NCI-H1092 (cell line): ENCODE data around the gene TFF3.

ENCODE experiments used
- DNase-seq: peaks from one replicate; lab custom pipeline; 2025; lab: John Stamatoyannopoulos, UW

Gene TFF3

DNA sequence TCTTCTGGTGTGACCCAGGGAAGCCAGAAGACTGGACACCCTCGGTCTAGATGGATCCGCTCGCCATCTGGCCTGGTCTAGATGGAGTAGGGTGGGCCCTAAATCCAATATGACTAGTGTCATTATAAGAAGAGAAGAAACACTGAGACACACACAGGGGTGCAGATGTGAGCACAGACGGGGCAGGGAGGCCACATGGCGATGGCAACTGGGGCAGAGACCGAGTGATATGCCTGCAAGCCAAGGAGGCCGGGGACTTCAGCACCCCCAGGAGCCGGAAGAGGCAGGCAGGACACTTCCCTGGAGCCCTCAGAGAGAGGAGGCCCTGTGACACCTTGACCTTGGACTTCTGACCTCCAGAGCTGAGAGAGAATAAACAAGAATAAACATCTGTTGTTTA lies 5.6 kb upstream of the TFF3 start:
- no peak for DNase-seq

GRCh38 chr21:42319851-42320572 lies 4.8 kb upstream of the TFF3 start:
- DNase-seq = no peak

DNA sequence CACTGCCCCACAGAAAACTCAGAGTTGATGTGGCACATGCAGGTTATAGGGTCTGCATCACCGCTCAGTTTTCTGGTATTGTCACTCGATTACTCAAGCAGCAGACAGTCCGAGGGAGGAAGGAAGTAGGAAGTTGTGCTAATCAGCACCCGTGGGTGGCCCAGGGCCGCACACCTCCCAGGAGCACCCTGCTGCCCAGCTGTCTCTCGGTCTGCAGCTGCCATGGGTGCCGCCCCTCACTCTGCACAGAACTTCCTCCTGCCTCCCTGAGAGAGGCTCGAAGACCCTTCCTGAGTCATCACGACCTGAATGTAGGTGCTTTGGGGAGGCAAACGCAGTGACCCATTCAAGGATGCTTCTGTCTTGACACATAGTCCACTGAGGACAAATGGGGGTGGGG lies 4.2 kb upstream of the TFF3 start:
- no peak for DNase-seq

- DNase-seq = peak; percentile 71
Measured at GRCh38 chr21:42317826-42318746, 2.9 kb upstream of the TFF3 start.

GRCh38 chr21:42317341-42317741 lies 2.1 kb upstream of the TFF3 start:
- DNase-seq = peak; percentile 56

DNA sequence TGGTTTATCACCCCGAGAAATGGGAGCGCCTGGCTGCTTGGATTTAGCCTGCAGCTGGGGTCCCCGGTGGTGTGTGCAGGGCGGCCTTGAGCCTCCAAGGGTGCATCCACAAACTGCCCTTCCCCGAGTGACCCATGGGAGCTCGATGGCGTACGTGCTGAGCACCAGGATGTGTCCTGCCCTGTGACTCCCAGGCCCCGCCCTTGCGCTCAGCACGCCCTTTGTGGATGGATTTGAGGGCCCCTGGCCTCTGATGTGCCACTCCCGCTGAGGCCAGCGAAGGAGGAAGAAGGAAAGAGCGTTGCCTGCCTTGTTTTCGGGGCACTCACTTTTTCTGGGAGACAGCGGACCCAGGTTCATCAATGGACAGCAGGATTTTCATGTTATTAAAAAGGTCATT lies 1.7 kb upstream of the TFF3 start:
- DNase-seq = no peak

DNA sequence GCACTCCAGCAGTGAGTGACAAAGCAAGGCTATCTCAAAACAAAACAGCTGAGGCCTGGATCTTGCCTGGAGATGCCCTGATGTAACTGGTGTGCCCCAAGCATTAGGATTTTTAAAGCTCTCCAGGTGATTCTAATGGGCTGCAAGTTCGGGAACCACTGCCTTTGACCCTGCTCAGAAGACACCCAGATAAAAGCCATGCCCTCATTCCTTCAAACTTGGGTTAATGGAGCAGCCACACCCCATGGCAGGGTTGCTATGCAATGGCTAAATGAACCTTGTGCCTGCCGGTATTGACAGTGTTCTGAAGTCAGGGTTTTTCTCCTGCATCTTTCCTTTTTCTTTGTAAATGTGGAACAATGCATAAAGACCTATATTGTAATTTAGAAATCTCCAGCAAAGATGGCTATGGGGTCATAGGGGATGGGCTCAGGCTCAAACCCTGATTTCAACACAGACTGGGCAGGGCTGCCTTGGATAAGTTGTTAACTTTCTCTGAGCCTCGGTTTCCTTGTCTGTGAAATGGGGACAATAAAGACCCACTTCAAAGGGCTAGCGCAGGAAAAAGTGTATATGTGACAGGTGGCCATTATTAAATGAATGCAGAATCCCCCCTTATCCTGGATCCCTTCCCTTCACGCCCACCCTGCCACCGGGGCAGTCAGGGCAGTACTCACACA lies 453 bp downstream of the TFF3 start:
- DNase-seq = no peak

GRCh38 chr21:42313501-42313969 lies 1.7 kb downstream of the TFF3 start:
- peak; percentile 68 for DNase-seq

DNA sequence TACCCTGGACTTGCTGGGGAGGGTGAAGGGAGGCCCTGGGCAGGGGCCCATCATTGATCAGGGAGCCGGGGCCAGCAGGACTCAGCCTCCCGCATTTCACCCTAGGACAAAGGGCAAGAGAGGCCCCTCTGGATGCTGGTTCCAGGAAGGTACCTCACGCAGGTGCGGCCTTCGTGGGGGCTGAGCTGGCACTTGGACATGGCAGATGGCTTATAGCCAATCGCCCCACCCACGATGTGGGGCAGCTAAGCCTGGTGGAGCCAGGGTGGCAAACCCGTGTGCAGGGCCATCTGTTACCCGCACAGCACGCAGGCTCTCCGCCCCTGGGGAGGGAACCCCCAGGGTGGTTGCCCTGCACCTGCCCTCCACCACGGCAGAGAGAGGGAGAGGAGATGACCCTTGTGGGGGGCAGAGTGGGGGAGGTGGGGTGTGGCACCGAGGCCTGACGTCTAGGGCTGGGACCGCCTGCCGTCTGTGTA lies 2.5 kb downstream of the TFF3 start:
- peak; percentile 24 for DNase-seq

- DNase-seq = no peak
Measured at GRCh38 chr21:42311816-42312625, 3.2 kb downstream of the TFF3 start.

DNA sequence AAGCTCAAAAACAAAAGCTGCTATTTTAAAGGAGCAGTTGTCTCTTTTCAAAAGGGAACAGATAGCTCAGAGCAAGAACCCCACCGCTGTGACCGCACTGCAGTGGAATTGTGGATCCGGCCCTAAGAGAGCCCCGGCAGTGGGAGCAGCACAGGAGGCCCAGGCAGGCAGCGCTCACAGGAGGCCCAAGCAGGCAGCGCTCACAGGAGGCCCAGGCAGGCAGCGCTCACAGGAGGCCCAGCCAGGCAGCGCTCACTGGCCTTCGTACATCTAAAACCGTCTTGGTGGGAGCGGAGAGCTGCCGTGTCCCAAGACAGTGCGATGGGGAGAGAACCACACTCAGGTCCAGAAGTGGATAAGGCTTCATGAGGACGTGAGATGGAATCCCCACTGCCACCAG lies 4.0 kb downstream of the TFF3 start:
- DNase-seq = no peak

DNA sequence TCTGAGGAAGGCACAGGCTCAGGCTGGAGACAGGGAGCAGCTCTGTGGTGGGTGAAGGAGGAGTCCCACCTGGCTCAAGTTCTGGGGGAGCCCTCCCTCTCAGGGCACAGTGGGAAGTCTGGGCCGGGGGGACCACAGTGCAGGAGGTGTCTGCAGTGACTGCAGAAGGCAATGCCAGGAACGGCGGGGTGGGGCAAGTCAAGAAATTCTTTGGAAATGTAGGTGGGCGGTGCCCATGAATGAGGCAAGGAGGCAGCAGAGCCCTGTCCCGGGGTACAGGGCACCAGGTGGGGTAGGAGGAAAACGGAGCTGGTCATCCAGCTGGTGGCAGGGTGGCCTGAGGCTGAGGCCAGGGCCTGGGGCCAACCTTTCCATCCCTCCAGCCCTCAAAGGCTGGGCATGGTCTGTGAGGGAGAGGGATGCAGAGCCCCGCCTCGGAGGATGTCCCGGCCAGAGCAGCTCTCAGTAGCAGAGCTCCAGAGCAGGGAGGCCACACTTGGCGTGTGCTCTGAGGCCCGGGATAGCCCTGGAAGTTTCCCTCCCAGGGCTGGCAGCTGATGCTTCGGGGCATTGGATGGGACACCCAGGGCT lies 4.7 kb downstream of the TFF3 start:
- no peak for DNase-seq

DNA sequence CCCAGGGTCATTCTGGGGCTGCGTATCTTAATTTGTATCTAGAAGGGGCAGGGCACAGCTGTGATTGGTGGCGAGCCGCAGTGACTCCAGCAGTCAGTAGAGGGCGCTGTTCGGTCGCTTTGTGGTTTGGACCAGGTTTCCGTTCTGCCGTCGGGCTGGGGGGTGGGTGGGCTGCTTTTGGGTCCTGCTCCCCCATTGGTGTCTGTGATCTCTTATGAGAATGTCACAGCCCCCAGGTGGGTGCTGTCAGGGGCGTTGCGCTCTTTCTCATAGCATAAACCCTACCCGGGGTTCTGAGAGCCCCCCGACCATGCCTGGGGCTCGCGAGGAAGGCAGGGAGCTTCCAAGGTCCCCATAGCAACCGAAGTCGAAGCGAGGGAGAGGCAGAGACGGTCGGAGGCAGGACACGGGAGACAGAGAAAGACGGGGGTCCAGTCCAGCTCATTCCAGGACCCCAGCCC lies 5.4 kb downstream of the TFF3 start:
- peak; percentile 65 for DNase-seq

GRCh38 chr21:42308914-42309752 lies 6.1 kb downstream of the TFF3 start:
- DNase-seq = no peak

- no peak for DNase-seq
Measured at GRCh38 chr21:42308161-42308913, 6.9 kb downstream of the TFF3 start.

DNA sequence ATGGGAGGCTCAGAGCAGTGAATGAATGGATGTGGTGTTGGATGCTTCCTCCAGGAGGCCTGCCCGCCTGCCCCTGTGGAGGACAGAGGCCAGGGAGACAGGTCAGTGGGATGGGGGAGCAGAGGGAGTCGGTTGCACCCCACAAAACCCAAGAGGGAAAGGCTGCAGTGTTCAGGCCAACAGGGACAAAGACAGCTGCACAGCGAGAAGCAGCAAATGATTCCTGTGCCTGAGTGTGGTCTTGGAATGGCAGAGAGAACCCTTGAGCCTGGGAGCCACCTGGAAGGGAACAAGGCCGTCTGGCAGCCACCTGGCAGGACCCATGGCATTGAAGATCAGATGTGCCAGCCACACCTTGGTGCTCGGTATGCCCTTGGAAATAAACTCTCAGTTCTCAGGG lies 8.1 kb downstream of the TFF3 start:
- DNase-seq = no peak

DNA sequence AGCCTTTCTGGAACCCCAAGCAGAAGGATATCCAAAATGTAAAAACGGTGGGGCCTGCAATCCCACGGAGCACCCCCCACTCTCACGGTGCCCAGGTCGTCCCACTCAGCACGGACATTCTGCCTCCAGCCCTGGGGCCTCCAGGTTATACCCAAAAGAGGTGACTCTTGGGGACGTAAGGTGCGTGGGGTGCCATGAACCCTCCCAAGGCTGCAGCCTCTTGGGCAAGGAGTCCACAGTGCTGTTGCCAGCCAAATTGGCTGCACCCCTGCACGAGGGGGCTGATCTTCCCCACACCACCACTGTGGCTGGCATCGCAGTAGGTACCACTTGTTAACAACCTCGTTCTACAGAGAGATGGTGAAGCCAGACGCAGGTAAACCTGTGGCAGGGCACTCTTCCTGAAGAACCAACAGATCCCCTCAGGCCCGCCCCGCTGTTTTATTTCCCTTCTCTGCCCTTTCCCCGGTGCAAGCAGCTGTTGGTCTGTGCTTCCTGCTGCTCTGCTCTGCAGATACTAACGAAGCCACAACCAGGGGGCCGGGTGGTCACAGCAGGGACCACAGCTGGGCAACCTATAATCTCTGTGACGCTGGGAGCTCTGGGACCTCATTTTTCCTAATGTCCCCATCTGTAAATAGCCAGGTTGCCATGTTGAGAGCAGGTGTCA lies 8.7 kb downstream of the TFF3 start:
- peak; percentile 15 for DNase-seq

- no peak for DNase-seq
Measured at GRCh38 chr21:42305707-42306147, 9.5 kb downstream of the TFF3 start.
